Mesenteric fat pad (tissue), 1 donor: ENCODE measurements around the gene ACP7. TPM values are rescaled to one million over a fixed set of nuclear protein-coding genes. Genes with fewer than 3 reads are reported as not detected.
"Not testable (repeated sequence)": the region's sequence is repeated elsewhere in the genome, so short reads cannot be mapped to it uniquely, and the experiment has no call there.

ENCODE experiments used
- DNase-seq: peaks from one replicate; pipeline ENCODE4 v3.0.0-alpha.2; 2020; ENCODE audit warnings: low spot score
- total RNA-seq: library from RNA; stranded (reverse); fragmentation: NEBNext Ultra II Directional; extraction: Animal tissue kit (Norgen Biotek cat#: 25700); gene quantifications from one replicate; pipeline ENCODE4 v1.2.1, GENCODE V29; 2021
- donor health status: DM: yes; HTN: yes; CAD: no.

ACP7 gene
- total RNA-seq, 1 donor from 2014 or later: not detected

DNA sequence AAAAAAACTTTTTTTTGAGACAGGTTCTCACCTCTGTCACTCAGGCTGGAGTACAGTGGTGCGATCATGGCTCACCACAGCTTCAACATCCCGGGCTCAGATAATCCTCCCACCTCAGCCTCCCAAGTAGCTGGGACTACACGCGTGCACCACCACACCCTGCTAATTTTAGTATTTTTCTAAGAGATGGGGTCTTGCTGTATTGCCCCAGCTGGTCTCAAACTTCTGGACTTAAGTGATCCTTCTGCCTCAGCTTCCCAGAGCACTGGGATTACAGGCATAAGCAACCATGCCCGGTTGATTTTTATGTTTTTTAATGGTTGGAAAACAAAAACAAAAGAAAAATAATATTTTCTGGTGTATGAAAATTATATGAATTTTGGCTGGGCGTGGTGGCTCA lies 9.2 kb upstream of the ACP7 start:
- DNase-seq: no peak

DNA sequence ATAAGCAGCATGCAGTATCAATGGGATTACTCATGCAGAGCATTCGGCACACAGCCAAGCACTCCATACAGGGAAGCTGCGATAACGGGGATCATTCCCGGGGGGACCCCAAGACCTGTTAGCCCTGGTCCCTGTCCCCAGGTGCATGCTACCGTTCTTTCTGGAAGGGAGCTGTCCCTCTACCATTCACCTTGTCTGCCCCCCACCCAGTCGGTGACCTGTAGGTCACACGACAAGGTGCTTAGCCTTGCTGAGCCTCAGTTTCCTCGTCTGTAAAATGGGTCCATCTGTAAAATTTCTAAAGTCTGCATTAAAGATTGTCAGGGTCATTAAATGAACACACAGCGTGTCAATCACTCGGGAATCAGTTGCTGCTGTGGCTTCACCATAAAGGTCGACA lies 6.8 kb upstream of the ACP7 start:
- no peak for DNase-seq

DNA sequence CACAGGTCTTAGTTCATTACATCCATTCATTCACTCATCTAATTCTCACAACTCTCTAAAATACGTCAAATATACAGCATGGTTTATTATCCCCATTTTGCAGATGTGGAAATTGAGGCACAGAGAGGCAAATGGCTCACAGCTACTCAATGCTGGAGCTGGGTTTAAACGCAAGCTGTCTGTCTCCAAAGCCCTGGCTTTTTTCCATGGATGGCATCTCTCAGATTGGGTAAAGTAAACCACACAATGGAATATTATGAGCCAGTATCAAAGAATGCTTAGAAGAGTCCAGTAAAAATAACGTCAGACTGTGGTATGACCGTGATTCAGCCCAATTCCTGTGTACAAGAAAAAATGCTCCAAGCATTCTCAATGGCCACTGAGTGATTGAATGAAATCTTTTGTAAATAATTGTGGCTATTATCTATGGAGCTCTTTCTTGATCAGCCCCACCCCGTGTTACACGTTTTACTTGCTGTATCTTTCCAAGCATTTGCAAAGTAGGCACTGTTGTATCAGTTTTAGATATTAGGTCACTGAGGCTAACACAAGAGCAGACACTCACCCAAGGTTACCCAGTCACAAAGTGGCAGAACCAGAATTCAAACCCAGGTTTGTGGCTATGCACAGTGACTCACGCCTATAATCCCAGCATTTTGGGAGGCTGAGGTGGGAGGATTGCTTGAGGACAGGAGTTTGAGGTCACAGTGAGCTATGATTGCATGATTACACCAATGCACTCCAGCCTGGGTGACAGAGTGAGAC lies 5.5 kb upstream of the ACP7 start:
- no peak for DNase-seq

DNA sequence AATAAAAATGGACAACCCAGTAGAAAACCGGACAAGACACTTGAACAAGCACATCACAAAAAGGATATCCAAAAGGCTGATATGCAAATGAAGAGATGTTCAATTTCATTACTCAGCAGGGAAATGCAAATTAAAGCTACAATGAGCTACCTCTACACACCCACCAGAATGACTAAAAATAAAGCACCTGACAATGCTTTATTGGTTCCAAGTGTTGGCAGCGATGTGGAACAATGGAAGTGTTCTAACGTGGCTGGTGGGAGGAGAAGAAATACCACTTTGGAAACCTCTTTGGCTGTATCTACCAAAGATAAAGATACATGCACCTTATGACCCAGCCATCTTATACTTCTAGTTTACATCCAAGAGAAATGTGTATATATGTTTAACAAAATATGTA lies 3.7 kb upstream of the ACP7 start:
- DNase-seq: no peak

DNA sequence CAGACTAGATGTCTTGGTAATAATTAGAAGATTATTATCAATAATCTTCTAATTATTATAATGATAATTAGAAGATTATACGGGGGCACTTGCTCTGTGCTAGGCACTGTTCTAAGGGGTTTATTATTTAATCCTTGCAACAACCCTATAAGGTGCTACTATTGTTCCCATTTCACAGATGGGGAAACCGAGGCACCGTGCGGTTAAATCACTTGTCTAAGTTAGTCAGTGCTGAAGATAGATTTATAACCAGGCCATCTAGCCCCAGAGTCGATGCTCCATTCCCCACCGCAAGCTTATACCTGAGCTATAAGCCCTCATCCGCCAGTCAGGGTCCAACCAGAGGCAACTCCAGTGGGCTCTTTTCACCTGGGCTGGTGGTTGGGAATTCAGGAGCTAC lies 2.0 kb upstream of the ACP7 start:
- no peak for DNase-seq

DNA sequence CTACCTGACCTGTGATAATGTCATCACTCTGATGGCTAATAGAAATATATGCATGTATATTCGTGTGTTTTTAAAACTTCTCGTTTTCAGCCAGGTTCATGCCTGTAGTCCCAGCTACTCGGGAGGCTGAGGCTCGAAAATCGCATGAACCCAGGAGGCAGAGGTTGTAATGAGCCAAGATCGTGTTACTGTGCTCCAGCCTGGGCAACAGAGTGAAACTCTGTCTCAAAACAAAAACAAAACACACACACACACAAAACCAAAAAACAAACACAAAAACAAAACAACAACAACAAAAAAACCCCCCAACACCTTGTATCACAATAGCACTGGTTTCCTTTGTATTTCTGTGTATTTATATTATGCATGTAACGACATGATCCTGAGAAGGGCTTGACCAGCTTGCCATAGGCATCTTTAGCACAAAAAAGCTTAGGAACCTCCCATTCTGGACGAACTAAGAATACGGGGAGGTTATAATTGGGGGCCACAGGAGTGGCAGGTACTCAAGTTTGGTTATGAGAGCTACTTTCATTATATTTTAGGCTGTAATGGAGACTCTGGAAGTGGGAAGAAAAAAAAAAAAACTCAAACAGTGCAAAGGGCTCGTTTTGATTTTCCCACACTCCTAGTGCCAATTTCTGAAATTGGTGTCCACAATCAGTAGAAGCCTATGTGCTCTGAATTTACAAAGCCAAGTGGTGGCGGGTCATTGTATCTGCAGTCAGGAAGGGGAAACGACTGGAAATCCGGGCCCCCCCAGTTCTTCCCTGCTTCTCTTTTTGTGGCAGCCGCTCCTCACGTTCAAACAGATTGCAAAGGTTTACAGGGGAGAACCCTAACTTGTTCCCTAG lies 1.2 kb upstream of the ACP7 start:
- DNase-seq: no peak

DNA sequence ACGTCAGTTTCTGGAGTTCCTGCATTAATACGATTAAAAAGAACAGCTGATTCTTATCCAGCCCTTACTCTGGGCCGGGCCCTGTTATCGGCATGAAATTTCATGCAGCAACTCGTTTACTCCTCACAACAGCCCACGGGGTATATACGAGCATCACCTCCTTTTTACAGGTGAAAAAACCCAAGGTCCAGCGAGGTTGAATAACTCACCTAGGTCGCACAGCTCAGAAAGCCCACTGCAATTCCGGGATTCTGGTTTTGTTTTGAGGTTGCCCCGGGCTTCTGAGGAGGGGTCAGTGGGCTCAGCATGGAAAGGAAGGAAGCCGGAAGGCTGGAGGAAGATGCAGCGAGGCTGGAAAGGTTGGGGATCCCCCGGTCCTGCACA lies 577 bp upstream of the ACP7 start:
- DNase-seq: no peak

DNA sequence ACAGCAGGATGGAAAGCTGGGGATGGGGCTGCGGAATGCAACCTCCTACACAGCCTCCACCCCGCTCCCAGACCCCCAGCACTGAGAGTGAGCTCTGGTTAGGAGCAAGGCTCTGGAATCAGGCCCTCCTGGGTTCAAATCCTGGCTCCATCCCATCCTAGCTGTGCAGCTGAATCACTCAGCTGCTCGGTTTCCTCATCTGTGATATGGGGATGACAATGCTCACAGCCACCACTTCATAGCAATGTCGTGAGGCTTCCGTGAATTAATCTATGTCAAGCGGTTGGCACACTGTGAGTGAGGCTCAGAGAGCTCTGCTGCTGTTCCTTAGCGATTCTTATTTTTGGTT lies 538 bp downstream of the ACP7 start:
- DNase-seq: no peak

DNA sequence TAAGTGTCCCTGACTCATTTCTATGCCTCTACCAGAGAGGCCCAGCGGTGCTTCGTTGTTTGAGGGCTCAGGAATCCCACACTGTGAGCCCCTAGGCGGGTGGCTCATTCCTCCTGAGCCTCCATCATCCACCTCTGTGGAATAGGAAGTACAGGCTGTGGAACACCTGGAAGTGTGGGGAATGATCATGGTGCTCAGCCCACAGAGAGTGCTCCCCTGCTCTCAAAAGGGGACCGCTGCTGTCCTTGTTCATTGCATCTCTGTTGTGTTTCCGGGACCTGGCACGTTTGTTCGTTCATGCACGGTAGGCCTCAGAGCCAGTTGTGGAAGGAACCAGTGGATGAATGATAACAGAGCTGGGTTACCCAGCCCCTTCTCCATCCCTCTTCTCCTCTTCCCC lies 1.2 kb downstream of the ACP7 start:
- no peak for DNase-seq

DNA sequence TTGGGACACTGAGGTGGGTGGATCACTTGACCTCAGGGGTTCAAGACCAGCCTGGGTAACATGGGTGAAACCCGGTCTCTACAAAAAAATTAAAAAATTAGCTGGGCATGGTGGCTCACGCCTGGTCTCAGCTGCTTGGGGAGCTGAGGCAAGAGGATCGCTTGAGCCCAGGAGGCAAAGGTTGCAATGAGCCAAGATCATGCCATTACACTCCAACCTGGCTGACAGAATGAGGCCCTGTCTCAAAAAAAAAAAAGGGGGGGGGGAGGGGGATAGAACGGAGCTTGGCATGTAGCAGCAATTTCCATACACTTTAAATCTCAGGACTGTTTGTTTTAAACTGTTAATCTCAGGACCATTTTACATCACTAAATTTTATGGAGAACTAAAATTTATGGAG lies 2.2 kb downstream of the ACP7 start:
- DNase-seq: no peak

DNA sequence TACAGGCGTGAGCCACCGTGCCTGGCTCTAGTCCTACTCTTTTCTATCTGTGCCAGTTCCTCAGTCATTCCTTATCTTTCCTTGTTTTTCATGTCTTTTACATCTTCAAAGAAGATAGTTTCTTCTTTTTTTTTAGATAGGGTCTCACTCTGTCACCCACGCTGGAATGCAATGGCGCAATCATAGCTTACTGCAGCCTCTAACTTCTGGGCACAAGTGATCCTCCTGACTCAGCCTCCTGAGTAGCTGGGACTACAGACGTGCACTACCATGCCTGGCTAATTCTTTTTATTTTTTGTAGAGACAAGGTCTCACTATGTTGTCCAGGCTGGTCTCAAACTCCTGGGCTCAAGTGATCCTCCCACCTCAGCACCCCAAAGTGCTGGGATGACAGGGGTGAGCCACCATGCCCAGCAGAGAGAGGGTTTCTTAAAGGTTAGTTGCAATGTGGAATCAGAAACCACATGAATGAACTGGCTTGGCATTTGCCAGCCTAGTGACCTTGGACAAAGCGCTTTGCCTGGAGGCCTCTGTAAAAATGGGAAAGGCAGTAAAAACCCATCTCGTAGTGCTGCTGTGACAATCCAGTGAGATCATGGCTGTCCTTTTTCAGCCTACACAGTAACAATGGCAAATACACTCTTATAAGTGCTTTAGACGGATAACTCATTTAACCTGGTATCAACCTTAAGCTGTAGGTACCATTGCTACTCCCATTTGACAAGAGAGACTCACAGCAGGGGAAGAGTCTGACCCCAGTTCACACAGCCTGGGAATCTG lies 3.9 kb downstream of the ACP7 start:
- DNase-seq: no peak

DNA sequence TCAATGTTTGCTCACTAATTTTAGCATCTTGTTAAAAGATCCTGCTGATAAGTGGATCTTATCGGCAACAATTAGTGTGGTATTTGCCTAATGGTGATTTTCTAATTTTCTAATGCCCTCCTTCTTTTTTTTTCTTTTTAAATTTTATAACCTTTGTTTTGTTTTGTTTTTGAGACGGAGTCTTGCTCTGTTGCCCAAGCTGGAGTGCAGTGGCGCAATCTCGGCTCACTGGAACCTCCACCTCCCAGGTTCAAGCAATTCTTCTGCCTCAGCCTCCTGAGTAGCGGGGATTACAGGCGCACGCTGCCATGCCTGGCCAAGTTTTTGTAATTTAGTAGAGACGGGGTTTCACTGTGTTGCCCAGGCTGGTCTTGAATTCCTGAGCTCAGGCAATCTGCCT lies 5.8 kb downstream of the ACP7 start:
- not testable (repeated sequence) for DNase-seq

DNA sequence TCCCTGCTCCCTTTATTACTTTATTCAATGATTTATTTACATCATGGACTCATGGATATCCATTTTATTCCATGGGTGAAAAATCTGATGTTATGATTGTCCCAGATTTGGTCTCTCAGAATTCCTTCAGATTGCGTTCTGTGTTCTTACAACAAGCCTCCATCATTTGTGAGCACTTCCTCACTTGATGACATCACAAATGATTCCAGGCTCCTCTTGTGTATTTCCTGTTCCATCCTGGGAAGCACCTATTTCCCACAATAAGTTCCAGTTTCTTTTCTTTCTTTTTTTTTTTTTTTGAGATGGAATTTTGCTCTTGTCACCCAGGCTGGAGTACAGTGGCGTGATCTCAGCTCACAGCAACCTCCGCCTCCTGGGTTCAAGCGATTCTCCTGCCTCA lies 6.7 kb downstream of the ACP7 start:
- DNase-seq: no peak

DNA sequence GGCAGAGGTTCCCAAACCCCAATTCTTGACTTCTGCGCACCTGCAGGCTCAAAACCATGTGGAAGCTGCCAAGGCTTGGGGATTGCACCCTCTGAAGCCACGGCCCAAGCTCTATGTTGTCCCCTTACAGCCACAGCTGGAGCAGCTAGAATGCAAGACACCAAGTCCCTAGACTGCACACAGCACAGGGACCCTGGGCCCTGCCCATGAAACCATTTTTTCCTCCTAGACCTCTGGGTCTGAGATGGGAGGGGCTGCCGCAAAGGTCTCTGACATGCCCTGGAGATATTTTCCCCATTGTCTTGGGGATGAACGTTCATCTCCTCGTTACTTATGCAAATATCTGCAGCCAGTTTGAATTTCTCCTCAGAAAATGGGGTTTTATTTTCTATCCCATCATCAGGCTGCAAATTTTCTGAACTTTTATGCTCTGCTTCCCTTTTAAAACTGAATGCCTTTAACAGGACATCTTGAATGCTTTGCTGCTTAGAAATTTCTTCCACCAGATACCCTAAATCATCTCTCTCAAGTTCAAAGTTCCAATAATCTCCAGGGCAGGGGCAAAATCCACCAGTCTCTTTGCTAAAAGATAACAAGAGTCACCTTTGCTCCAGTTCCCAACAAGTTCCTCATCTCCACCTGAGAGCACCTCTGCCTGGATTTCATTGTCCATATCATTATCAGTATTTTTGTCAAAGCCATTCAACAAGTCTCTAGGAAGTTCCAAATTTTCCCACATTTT lies 11.8 kb downstream of the ACP7 start:
- not testable (repeated sequence) for DNase-seq

DNA sequence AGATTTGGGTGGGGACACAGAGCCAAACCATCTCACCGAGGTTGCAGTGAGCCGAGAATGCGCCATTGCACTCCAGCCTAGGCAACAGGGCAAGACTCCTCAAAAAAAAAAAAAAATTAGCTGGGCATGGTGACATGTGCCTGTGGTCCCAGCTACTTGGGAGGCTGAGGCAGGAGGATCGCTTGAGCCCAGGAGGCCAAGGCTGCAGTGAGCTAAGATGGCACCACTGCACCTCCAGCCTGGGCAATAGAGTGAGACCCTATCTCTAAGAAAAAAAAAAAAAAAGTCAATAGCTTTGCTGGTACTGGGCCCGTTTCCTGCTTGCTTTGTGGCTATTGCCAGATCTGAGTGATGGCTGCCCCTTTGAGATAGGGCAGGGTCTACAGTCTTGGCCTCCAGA lies 13.1 kb downstream of the ACP7 start:
- DNase-seq: no peak

DNA sequence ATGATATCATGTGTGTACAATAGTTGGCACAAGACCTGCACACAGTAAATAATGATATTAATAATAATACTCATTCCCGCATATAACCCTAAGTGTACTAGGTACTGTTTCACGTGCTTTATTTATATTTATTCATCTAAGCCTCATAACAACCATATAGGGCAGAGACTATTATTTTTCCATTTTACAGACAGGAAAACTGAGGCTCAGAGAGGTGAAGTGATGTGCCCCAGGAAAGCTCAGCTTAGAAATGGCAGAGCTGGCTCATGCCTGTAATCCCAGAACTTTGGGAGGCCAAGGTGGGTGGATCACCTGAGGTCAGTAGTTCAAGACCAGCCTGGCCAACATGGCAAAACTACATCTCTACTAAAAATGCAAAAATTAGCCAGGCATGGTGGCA lies 13.6 kb downstream of the ACP7 start:
- no peak for DNase-seq

DNA sequence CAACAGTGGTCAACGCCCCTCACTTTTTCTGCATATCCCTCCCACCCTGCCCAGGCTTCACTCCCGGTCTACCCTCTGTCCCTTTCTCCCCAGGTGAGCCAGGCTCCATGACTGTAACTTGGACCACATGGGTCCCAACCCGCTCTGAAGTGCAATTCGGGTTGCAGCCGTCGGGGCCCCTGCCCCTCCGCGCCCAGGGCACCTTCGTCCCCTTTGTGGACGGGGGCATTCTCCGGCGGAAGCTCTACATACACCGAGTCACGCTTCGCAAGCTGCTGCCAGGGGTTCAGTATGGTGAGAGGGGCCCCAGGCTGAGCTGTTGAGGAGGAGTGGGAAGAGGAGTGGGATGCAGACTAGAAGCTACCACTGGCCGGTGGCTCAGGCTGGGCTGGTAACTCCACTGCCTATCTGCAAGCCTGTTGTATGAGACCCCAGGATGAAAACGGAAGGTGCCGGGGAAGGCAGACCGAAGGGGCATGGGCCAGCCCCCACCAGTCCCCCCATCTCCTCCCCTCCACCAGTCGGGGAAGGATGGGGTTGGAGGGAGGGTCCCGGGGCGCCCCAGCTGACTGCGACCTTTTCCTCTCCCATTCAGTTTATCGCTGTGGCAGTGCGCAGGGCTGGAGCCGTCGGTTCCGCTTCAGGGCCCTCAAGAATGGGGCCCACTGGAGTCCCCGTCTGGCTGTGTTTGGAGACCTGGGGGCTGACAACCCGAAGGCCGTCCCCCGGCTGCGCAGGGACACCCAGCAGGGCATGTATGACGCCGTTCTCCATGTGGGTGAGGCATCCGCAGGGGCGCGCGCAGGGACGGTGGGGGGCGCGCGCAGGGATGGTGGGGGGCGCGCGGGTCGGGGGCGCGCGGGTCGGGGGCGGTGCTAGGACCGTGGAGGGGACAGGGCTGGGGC lies 14.4 kb downstream of the ACP7 start:
- no peak for DNase-seq

DNA sequence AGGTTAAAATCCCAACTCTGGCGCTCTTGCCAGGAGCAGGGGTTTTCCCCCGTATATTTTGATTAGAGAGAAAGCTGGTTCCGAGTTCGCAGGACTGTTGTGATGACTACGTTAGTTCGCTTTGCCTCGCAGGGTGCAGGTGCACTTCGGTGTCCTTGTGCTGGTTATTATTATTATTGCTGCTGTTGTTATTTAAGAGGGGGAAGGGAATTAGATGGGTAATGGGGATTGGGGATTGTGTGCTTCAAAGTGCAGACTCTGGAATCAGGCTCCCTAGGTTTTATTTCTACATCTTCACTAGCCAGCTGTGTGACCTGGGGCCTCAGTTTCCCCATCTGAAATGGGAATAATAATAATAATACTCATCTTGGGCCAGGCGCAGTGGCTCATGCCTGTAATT lies 15.2 kb downstream of the ACP7 start:
- no peak for DNase-seq

DNA sequence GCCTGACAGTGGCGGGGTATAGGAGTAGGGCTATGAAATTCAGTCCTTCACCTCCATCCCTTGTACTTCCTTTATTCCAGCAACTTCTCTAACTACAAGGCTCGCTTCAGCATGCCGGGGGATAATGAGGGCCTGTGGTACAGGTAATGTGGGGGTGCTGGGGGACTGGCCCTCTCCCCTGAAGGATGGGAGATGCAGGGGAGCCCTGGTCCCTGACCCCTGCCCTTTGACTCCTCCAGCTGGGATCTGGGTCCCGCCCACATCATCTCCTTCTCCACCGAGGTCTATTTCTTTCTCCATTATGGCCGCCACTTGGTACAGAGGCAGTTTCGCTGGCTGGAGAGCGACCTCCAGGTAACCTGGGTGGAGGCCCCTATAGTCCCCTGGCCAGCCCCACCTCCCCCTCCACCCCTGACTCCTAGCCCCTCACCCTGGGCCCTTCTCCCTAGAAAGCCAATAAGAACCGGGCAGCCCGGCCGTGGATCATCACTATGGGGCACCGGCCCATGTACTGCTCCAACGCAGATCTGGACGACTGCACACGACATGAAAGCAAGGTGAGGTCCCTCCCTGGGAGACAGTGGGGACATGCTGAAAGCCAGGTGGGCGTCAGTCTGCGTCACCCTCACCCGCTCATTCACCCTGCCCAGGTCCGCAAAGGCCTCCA lies 16.5 kb downstream of the ACP7 start:
- DNase-seq: no peak

DNA sequence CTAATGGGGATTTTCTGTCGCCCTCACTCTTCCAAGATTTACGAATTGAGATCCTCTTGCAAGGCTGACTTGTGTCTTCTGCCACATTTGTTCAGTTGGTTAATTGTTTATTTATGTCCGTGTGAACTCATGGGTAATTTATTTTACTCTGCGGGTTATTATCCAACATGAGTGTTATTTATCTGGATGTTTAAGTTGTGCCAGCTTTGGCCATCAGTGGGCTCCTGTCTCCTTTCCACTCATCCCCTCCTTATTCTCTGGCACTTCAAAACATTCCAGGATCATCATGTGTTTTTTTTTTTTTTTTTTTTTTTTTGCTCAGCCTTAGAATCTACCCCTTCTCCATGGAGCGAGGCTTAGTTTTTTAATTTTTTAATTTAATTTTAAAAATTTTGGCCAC lies 19.0 kb downstream of the ACP7 start:
- no peak for DNase-seq
